Stimulated activated CD4-positive, alpha-beta T cell treated with anti-CD3 and anti-CD28 coated beads, Interleukin-12 subunit alpha, Interleukin-12 subunit beta, amount 100 ng/mL, for 24 hours (primary cell): ENCODE measurements around the gene SWAP70.

Source experiments
- DNase-seq, 2 experiments: peaks; one replicate each; pipeline ENCODE4 v3.0.0-alpha.2; 2020; ENCODE audit warnings: low read depth in 2 of 2

Gene SWAP70

DNA sequence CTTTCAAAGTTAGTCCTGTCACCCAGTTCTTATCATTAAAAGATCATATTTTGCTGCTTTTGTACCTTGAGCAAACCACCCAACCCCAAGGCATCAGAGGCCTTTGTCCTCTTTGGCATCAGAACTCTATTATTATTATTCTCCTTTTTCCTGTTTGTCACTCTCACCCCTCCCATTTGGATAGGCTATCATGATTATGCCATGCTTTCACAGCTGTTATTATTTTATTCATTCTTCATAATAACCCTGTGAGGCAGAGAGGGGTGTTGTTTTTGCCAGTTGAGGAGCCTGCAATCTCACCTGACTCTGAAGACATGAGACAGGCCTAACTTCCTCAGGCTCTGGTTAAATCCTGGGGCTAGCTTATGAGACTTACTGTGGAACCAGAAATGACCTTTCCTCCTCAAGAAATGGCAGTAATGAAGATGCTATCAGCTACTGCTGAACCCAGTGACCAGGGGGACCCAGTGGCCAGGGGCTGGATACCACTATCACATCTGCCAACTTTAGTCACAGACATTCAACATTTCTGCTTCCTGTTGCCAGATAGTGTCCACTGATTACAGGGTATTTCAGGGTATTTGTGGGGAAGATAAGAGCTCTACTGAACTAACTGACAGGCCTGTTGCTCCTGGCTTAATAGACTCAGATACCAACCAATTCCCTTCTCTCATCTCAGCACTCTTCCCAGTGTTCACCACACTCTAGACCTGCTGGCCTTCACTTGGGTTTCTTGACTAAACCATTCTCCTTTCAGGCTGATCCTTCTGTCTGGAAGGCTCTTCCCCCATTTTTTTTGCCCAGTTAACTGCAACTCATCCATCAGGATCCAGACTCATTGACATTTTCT, 11.8 kb upstream of the SWAP70 start:
- no peak for DNase-seq

DNA sequence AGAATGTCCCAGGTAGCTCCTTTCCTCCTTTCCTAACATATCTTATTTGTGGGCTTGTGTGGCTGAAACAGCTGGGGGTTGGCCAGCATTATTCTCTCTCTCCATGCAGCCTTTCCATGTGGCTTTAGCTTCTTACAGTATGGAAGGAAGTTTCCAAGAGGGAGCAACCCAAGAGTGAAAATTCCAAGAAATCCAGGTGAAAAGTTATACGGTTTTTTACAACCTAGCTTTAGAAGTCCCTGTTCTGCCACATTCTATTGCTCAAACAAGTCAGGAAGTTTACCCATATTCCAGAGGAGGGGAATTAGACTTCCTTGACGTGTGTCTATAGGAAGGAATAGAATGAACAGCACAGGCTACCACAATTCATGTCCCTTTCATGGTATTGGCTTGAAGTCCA, 10.0 kb upstream of the SWAP70 start:
- no peak for DNase-seq

- no peak for DNase-seq
Observed at GRCh38 chr11:9656864-9657263, 7.0 kb upstream of the SWAP70 start.

DNA sequence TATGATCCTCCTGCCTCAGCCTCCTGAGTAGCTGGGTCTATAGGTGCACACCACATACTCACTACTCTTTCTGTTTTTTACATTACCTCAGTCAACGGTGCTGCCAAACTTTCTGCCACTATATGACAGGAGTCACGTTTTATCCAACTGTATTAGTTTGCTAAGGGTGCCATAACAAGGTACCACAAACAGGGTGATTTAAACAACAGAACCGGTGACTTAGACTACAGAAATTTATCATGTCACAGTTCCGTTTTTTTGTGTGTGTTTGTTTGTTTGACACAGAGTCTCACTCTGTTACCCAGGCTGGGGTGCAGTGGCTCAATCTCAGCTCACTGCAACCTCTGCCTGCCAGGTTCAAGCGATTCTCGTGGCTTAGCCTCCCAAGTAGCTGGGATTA, 6.3 kb upstream of the SWAP70 start:
- no peak for DNase-seq

DNA sequence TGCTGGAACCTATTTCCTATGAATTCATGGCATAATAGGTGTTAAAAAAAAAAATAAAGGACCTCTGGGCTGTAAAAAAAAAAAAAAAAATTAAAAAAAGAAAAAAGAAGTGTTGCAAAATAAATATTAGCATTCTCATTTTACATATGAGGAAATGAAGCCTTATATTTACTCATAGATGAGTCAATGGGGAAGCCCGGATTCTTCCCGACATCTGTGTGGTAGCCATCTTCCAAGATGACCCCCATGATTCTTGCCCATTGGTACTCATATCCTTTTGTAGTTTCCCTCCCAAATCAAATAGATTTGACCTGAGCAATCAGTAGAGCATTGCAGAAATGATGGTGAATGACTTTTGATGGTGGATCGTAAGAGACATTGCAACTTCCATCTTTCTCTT, 3.0 kb upstream of the SWAP70 start:
- no peak for DNase-seq

- DNase-seq, result no peak
Observed at GRCh38 chr11:9662273-9662672, 1.6 kb upstream of the SWAP70 start.

- DNase-seq, result peak in 1 of 2 experiments; percentile 4
Observed at GRCh38 chr11:9664276-9665171, 647 bp downstream of the SWAP70 start.

- no peak for DNase-seq
Observed at GRCh38 chr11:9665749-9666148, 1.9 kb downstream of the SWAP70 start.

- DNase-seq, result no peak
Observed at GRCh38 chr11:9669954-9670353, 6.1 kb downstream of the SWAP70 start.

- DNase-seq, result no peak
Observed at GRCh38 chr11:9672288-9672916, 8.5 kb downstream of the SWAP70 start.

GRCh38 chr11:9672918-9673317, 9.0 kb downstream of the SWAP70 start:
- no peak for DNase-seq

DNA sequence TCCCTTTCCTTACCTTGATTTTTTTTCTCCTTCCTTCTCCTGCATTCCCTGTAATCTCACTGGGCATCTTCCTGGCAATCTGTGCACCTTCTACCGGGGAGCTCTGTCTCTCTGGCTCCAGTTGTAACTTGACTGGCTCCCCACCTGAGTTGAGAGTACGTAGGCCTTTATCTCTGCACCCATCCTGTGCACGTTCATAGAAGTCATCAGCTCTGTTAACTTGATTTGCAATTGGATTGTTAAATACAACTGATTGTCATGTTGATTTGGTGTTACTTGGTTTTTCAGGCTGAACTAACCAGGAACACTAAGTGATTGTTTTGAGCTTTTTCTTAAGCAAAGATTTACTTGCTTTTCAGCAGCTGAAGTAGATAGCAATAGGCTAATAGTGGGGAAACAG, 11.8 kb downstream of the SWAP70 start:
- no peak for DNase-seq

GRCh38 chr11:9677951-9678350, 14.1 kb downstream of the SWAP70 start:
- no peak for DNase-seq

DNA sequence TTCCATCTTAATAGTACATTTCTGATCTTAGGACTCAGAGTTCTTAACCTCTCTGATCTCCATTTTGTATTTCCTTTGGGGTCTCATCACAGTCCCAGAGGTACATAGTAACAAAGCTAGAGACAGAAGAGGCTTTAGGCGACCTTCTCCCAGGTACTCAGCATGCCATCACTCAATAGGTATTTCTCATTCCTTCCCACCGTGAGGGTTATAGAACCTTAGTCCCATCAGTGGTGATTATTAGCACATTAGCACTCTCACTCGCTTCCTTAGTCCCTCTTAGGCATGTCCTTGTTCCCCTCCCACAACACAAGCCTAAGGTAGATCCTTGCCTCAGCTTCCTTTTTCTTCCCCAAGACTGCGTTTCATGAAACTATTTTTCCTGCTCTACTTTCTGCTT, 14.7 kb downstream of the SWAP70 start:
- DNase-seq, result no peak

DNA sequence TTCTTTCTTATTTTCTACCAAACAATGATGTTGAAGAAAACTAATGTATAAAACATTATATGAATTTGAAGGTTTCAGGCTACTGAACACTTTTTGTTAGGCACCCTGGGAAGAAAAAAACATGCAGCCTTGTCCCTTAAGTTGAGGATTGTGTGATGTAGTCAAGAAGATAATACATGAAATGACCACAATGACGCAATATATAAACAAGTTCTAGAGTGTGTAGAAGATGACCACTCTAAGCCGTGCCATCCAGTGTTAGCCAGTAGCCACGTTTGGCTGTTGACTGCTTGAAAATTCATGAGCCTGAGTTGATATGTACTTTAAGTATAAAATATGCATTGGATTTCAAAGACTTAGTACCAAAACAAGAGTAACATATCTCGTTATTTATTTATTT, 16.2 kb downstream of the SWAP70 start:
- no peak for DNase-seq

DNA sequence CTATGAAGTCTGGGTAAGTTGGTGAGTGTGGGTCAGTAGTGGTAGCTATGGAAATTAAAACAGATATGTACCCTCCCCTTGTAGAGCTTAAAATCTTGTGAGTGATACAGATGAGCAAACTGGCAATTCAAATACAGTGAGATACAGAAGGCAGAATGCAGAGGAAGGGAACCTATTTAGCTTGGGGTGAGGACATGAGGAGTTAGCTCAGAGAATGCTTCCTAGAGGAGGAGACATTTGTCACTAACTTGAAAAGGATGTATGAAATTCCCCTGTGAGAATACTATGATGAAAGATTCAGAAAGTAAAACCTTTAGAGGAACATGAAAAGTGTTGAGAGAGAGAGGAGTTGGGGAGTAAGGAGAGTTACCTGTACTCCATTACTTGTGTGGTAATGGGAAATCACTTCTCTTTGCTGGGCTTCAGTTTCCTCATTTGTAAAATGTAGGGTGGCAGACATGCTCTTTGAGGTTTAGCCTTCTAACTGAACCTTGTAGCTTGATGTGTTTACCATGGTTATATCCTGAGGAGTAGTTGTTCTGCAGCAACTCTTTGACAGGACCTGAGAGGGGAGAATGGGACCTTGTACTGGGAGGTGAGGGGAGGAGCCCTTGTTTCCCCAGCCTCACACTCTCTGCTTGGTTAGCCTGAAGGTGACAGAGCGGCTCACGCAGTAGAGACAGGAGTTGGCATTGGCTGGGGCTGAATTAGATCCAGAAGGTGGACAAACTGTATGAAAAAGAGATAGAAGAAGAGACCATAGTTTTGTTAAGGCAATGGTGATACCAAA, 17.9 kb downstream of the SWAP70 start:
- DNase-seq, result no peak

DNA sequence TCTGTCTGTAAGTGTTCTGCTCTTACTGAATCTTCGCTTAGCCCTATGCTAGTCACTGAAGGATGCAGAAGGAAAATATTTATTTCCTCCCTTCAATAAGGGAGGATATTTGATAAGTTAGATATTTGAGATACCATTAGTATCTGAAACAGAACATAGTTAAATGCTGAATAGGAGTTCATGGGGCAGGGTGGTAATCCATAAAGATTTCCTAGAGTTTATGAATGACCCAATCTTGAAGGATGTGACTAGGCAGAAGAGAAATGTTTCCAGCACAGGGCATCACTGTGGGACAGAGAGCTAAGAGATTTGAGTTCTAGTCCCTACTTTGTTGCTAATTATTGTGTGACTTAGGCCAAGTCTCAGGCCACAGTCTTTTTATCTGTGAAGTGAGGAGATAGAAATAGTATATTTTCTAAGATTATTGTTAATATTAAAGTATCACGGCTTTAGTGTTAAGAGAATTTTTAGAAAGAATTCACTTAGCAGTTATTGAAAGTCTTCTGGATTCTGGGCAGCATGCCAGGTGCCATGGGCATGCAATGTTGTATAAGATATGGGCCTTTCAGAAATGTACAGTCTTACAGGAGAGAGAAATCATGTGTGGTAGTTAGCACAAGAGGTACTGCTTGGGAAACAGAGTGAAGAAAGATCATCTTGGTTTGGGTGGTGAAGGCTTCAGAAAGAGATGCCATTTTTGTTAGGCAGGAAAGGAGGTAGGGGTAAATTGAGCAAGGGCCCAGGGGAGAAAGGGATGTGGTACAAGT, 24.0 kb downstream of the SWAP70 start:
- DNase-seq, result no peak

DNA sequence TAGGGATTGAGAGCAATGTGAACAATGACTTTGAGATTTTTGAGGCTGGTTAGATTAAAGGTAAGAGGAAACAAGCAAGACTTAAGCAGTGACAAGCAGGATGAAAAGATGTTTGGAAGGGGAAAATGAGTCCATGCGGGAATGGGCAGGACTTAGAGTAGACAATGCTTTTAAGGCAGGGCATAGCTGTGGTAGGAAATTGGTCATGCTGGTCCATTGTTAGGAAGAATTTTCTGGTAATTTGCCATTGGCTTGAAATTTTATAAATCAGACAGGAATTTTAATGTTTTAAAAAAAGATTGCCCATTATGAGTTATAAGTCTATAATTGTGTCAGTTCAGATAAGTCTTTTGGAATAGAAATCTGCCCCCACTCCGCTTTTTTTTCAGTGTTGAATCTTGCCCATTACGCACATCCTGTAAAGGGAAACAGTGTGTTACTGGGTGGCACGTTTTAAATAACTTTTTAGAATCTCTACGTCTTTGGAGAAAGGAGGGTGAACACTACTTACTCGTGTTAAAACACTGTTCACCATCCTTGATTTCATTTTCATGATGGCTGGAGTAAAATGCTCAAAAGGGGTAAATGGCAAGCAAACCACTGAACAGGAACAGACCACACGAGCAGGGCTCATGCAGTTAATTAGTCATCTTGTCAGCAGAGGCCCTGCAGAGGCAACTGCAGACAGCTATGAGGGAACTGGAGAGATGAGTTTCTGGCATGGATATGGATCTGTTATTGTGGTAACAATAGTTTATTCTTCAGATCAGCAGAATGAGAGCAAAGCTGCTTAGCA, 25.0 kb downstream of the SWAP70 start:
- no peak for DNase-seq

DNA sequence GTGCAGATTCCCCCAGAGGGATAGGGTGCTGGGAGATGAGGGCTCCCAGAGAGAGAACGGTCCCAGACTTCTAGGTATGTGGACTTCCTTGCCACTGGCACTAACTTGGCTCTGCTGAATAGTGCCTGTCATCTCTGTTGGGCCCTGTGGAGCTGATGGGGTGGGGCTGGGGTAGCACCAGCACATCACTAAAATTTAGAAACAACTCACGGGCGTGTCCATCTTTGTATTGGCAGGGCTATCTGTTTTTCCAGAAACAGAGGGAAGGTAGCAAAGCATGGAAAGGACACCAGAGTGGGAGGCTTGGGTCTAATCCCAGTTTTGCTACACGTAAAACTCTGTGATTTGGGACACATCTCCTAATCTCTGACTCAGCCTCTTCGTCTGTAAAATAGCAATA, 25.8 kb downstream of the SWAP70 start:
- no peak for DNase-seq

- no peak for DNase-seq
Observed at GRCh38 chr11:9691865-9692264, 28.0 kb downstream of the SWAP70 start.
